ENCODE data around the gene SEL1L3. TPM values are rescaled to one million over a fixed set of nuclear protein-coding genes. Genes with fewer than 3 reads are reported as not detected.

The SEL1L3 gene
- polyA plus RNA-seq, 1 of the 3 experiments (the other 2 are of a cell fraction), result 2.2 TPM

GRCh38 chr4:25801594-25801993 lies 61.2 kb downstream of the SEL1L3 start:
- H3K4me2 ChIP-seq, result no peak overlapping the region
- H3K9me2 ChIP-seq, result no peaks in the 10 kb centered on the region
- POLR2A ChIA-PET, result no interaction called here
- no peaks in the 10 kb centered on the region for H4K20me1 ChIP-seq (ENCODE audit: insufficient read depth)
- H3F3A ChIP-seq (replicated peaks; ENCODE audit: insufficient read depth), result no peaks in the 10 kb centered on the region
- CTCF ChIA-PET, result interaction anchor here (2.7 kb wide), 1 partner anchor 10 kb away, joined by 10 read pairs; no protein-coding TSS in a partner anchor
- peaks cover 0 to 2% of the 10 kb centered on the region in 2 experiments; a peak in 1 of 4 replicates for H3K4me1 ChIP-seq (ENCODE audit: control insufficient read depth in 1 of 2, insufficient read depth in 2 of 2, low read depth in 1 of 2, low read length in 1 of 2)
- H3K27ac ChIP-seq (ENCODE audit: low read depth in 2 of 2, low read length in 1 of 2), result no peak overlapping the region
- H3K27me3 ChIP-seq (ENCODE audit: insufficient read depth), result no peaks in the 10 kb centered on the region
- DNase-seq, result no peak
- no peaks in the 10 kb centered on the region for H3K79me2 ChIP-seq (ENCODE audit: insufficient read depth)
- TF ChIP-seq, protein P1, sequence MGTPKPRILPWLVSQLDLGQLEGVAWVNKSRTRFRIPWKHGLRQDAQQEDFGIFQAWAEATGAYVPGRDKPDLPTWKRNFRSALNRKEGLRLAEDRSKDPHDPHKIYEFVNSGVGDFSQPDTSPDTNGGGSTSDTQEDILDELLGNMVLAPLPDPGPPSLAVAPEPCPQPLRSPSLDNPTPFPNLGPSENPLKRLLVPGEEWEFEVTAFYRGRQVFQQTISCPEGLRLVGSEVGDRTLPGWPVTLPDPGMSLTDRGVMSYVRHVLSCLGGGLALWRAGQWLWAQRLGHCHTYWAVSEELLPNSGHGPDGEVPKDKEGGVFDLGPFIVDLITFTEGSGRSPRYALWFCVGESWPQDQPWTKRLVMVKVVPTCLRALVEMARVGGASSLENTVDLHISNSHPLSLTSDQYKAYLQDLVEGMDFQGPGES (IDR thresholded peaks at IDR 0.05; ENCODE audit: low read depth, low read length), result no peak
- TF ChIP-seq, protein P2, sequence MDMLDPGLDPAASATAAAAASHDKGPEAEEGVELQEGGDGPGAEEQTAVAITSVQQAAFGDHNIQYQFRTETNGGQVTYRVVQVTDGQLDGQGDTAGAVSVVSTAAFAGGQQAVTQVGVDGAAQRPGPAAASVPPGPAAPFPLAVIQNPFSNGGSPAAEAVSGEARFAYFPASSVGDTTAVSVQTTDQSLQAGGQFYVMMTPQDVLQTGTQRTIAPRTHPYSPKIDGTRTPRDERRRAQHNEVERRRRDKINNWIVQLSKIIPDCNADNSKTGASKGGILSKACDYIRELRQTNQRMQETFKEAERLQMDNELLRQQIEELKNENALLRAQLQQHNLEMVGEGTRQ (IDR thresholded peaks at IDR 0.05; ENCODE audit: borderline replicate concordance, low read depth, low read length), result no peak
- no peak for TF ChIP-seq TAF1 (IDR thresholded peaks at IDR 0.05; ENCODE audit: borderline replicate concordance, low read depth, low read length)
- TF ChIP-seq EZH2phosphoT487 (IDR thresholded peaks at IDR 0.05; ENCODE audit: borderline replicate concordance, low read depth), result no peak
- TF ChIP-seq MAX (IDR thresholded peaks at IDR 0.05; ENCODE audit: low read depth), result no peak
- TF ChIP-seq FOXJ3 (CRISPR knock-in tag; IDR thresholded peaks at IDR 0.05), result no peak
- no peak for TF ChIP-seq RFX5 (IDR thresholded peaks at IDR 0.05; ENCODE audit: low read length)
- TF ChIP-seq YY1 (IDR thresholded peaks at IDR 0.05; ENCODE audit: low read depth), result no peak
- no peak for TF ChIP-seq GATA2 (CRISPR knock-in tag; IDR thresholded peaks at IDR 0.05)
- no peak for TF ChIP-seq FOSL2 (IDR thresholded peaks at IDR 0.05; ENCODE audit: borderline replicate concordance, low read depth)
- TF ChIP-seq, protein P3, sequence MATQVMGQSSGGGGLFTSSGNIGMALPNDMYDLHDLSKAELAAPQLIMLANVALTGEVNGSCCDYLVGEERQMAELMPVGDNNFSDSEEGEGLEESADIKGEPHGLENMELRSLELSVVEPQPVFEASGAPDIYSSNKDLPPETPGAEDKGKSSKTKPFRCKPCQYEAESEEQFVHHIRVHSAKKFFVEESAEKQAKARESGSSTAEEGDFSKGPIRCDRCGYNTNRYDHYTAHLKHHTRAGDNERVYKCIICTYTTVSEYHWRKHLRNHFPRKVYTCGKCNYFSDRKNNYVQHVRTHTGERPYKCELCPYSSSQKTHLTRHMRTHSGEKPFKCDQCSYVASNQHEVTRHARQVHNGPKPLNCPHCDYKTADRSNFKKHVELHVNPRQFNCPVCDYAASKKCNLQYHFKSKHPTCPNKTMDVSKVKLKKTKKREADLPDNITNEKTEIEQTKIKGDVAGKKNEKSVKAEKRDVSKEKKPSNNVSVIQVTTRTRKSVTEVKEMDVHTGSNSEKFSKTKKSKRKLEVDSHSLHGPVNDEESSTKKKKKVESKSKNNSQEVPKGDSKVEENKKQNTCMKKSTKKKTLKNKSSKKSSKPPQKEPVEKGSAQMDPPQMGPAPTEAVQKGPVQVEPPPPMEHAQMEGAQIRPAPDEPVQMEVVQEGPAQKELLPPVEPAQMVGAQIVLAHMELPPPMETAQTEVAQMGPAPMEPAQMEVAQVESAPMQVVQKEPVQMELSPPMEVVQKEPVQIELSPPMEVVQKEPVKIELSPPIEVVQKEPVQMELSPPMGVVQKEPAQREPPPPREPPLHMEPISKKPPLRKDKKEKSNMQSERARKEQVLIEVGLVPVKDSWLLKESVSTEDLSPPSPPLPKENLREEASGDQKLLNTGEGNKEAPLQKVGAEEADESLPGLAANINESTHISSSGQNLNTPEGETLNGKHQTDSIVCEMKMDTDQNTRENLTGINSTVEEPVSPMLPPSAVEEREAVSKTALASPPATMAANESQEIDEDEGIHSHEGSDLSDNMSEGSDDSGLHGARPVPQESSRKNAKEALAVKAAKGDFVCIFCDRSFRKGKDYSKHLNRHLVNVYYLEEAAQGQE (IDR thresholded peaks at IDR 0.05; ENCODE audit: low read depth, low read length), result no peak
- no peak for TF ChIP-seq PBX3 (IDR thresholded peaks at IDR 0.05)
- TF ChIP-seq NFIC (IDR thresholded peaks at IDR 0.05; ENCODE audit: borderline replicate concordance), result no peak
- TF ChIP-seq TEAD4 (IDR thresholded peaks at IDR 0.05; ENCODE audit: borderline replicate concordance, insufficient read depth), result no peak
- no peak for TF ChIP-seq MXI1 (IDR thresholded peaks at IDR 0.05; ENCODE audit: low read depth, low read length)
- no peak for TF ChIP-seq JUND (IDR thresholded peaks at IDR 0.05)
- TF ChIP-seq CHD2 (IDR thresholded peaks at IDR 0.05; ENCODE audit: low read length, partially characterized antibody), result no peak
- no peak for TF ChIP-seq RXRA (IDR thresholded peaks at IDR 0.05; ENCODE audit: borderline replicate concordance, low read depth)
- no peak overlapping the region for H3K9ac ChIP-seq
- no peak overlapping the region for H2AFZ ChIP-seq (ENCODE audit: low read depth)
- H3K4me3 ChIP-seq (ENCODE audit: low read depth in 2 of 2, low read length in 1 of 2), result no peak overlapping the region
- H3K36me3 ChIP-seq (replicated peaks in 1 of 2; ENCODE audit: control insufficient read depth in 1 of 2, insufficient read depth in 2 of 2, low read length in 1 of 2), result no peaks in the 10 kb centered on the region
- no peaks in the 10 kb centered on the region for H3K9me3 ChIP-seq
